ENCODE measurements around the gene SCAMP3. TPM values are rescaled to one million over a fixed set of nuclear protein-coding genes. Genes with fewer than 3 reads are reported as not detected.
"Not testable (repeated sequence)": the region's sequence is repeated elsewhere in the genome, so short reads cannot be mapped to it uniquely, and the experiment has no call there.

SCAMP3 gene
- polyA plus RNA-seq, 3 donors from 2014 or later, result 101 to 182 (median 140) TPM

GRCh38 chr1:155256058-155256852 is 5.9 kb downstream of the SCAMP3 start:
- H3K4me1 Mint-ChIP-seq, result peaks cover 36% of the 10 kb centered on the region in 2 donors
- no peaks in the 10 kb centered on the region for H3K27me3 Mint-ChIP-seq (ENCODE audit: low read depth in 3 of 3)

GRCh38 chr1:155255243-155256007 is 6.7 kb downstream of the SCAMP3 start, which contains the start of gene ENTREP3:
TSS of gene ENTREP3 (minus strand) at chr1:155255483. CDS start at chr1:155254877, 606 bp downstream.
- DNase-seq, result peak; percentile 56 to 62 (median 61)
- Mint-ChIP-seq H3K4me1 (peaks cover 34% of the 10 kb centered on the region in 2 donors), H3K27ac (peak within 1 kb of the TSS; percentile 9 to 75 (median 56)), H3K4me3 (peak within 1 kb of the TSS; percentile 77 to 83 (median 80)), H3K36me3 (peaks cover 9 to 19% (median 12%) of the 10 kb centered on the region in 3 donors), H3K9me3 (no peaks in the 10 kb centered on the region), H3K27me3 (ENCODE audit: low read depth in 3 of 3) (peaks cover 0 to 2% (median 0%) of the 10 kb centered on the region in 3 donors)

More at GRCh38 chr1:155256058-155256852, 5.9 kb downstream of the SCAMP3 start:
- Mint-ChIP-seq H3K36me3 (peaks cover 9 to 19% (median 12%) of the 10 kb centered on the region in 3 donors), H3K4me3 (peak overlapping the region; percentile 69 to 81 (median 79)), H3K9me3 (no peaks in the 10 kb centered on the region), H3K27ac (peak overlapping the region; percentile 11 to 64 (median 38))
- no peak for DNase-seq

GRCh38 chr1:155254714-155255242 is 7.4 kb downstream of the SCAMP3 start:
- Mint-ChIP-seq H3K4me3 (peak overlapping the region; percentile 77 to 83 (median 80)), H3K27me3 (ENCODE audit: low read depth in 3 of 3) (peaks cover 0 to 2% (median 0%) of the 10 kb centered on the region in 3 donors), H3K27ac (no peak overlapping the region), H3K9me3 (no peaks in the 10 kb centered on the region), H3K36me3 (peaks cover 6 to 17% (median 12%) of the 10 kb centered on the region in 3 donors), H3K4me1 (peaks cover 30 to 33% of the 10 kb centered on the region in 2 donors)
- no peak for DNase-seq

GRCh38 chr1:155254228-155254713 is 7.9 kb downstream of the SCAMP3 start:
- Mint-ChIP-seq H3K4me1 (peaks cover 30 to 33% of the 10 kb centered on the region in 2 donors), H3K36me3 (peaks cover 6 to 17% (median 12%) of the 10 kb centered on the region in 3 donors), H3K9me3 (no peaks in the 10 kb centered on the region), H3K4me3 (peak overlapping the region; percentile 72 to 83 (median 78)), H3K27ac (peak overlapping the region in 1 of 6 donors; percentile 71), H3K27me3 (ENCODE audit: low read depth in 3 of 3) (peaks cover 0 to 2% (median 0%) of the 10 kb centered on the region in 3 donors)
- no peak for DNase-seq

- peaks cover 6 to 17% (median 12%) of the 10 kb centered on the region in 3 donors for H3K36me3 Mint-ChIP-seq
These were observed 8.4 kb downstream of the SCAMP3 start for GRCh38 chr1:155253797-155254196.

DNA sequence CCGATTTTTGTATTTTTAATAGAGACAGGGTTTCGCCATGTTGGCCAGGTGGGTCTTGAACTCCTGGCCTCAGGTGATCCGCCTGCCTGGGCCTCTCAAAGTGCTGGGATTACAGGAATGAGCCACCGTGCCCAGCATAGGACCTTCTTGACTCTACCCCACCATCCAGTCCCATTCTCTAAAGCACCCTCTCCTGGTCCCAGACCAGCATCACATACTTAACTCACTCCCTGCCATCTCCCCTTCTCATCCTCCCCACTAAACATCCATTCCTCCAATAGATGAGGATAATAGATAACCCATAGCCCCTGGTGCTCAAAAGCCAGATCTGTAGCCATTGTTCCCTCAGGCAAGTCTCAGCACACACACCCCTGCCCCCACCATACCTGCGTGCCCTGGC is 9.0 kb downstream of the SCAMP3 start:
- Mint-ChIP-seq H3K36me3 (peaks cover 6 to 11% (median 8%) of the 10 kb centered on the region in 3 donors), H3K4me1 (peaks cover 30 to 33% of the 10 kb centered on the region in 2 donors), H3K27ac (peak overlapping the region in 1 of 6 donors; percentile 23), H3K27me3 (ENCODE audit: low read depth in 3 of 3) (peaks cover 0 to 2% (median 0%) of the 10 kb centered on the region in 3 donors), H3K4me3 (peak overlapping the region; percentile 29 to 78 (median 57)), H3K9me3 (no peaks in the 10 kb centered on the region)
- DNase-seq, result no peak

More at GRCh38 chr1:155253797-155254196, 8.4 kb downstream of the SCAMP3 start:
- Mint-ChIP-seq H3K27ac (peak overlapping the region in 2 of 6 donors; percentile 30 to 80), H3K4me1 (peaks cover 30 to 33% of the 10 kb centered on the region in 2 donors), H3K4me3 (peak overlapping the region; percentile 57 to 83 (median 78)), H3K27me3 (ENCODE audit: low read depth in 3 of 3) (peaks cover 0 to 2% (median 0%) of the 10 kb centered on the region in 3 donors), H3K9me3 (no peaks in the 10 kb centered on the region)
- DNase-seq, result no peak

DNA sequence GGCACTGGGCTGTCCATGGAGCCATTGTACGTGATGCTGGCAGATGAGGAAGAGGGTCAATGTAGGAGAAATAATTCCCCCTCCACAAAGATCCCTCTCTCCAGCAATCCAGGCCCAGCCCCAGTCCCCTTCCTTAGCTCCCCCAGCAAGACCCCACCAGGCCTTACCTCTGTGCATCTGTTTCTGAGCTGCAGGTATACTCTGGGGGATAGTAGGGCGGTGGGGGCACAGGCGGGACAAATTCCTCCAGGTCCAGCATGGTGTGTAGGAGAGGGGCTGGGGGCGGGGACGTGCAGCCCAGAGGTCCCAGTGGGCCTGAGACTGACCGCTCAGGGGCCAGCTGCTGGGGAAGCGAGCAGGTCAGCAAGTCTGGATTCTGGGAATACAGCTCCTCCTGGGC is 10.6 kb downstream of the SCAMP3 start:
- Mint-ChIP-seq H3K36me3 (peaks cover 0 to 3% (median 0%) of the 10 kb centered on the region in 3 donors), H3K27ac (no peak overlapping the region), H3K27me3 (ENCODE audit: low read depth in 3 of 3) (peaks cover 1 to 2% (median 2%) of the 10 kb centered on the region in 3 donors), H3K4me1 (peaks cover 26 to 30% of the 10 kb centered on the region in 2 donors), H3K4me3 (no peak overlapping the region), H3K9me3 (no peaks in the 10 kb centered on the region)
- DNase-seq, result no peak

GRCh38 chr1:155250633-155251449 is 11.3 kb downstream of the SCAMP3 start:
- Mint-ChIP-seq H3K4me1 (peaks cover 22 to 25% of the 10 kb centered on the region in 2 donors), H3K27ac (peak overlapping the region in 3 of 6 donors; percentile 19 to 81 (median 24)), H3K36me3 (no peaks in the 10 kb centered on the region), H3K9me3 (no peaks in the 10 kb centered on the region), H3K4me3 (peak overlapping the region; percentile 26 to 74 (median 58)), H3K27me3 (ENCODE audit: low read depth in 3 of 3) (peaks cover 2 to 6% (median 6%) of the 10 kb centered on the region in 3 donors)
- DNase-seq, result peak; percentile 92 to 94 (median 93)

GRCh38 chr1:155250246-155250632 is 11.9 kb downstream of the SCAMP3 start:
- peak overlapping the region in 1 of 6 donors; percentile 9 for H3K27ac Mint-ChIP-seq
- H3K27me3 Mint-ChIP-seq (ENCODE audit: low read depth in 3 of 3), result peaks cover 5 to 12% (median 9%) of the 10 kb centered on the region in 3 donors
- H3K9me3 Mint-ChIP-seq, result no peaks in the 10 kb centered on the region
- H3K4me1 Mint-ChIP-seq, result peaks cover 20 to 21% of the 10 kb centered on the region in 2 donors
- no peaks in the 10 kb centered on the region for H3K36me3 Mint-ChIP-seq
- no peak for DNase-seq
- H3K4me3 Mint-ChIP-seq, result peak overlapping the region; percentile 51 to 74 (median 68)

- H3K9me3 Mint-ChIP-seq, result peaks cover 0 to 6% (median 2%) of the 10 kb centered on the region in 6 donors
- H3K4me3 Mint-ChIP-seq, result no peak overlapping the region
- H3K4me1 Mint-ChIP-seq, result peaks cover 22 to 28% of the 10 kb centered on the region in 2 donors
- H3K36me3 Mint-ChIP-seq, result peaks cover 0 to 4% (median 4%) of the 10 kb centered on the region in 3 donors
- peaks cover 14 to 27% (median 19%) of the 10 kb centered on the region in 3 donors for H3K27me3 Mint-ChIP-seq (ENCODE audit: low read depth in 3 of 3)
- no peak overlapping the region for H3K27ac Mint-ChIP-seq
- no peak for DNase-seq
These were observed 14.2 kb downstream of the SCAMP3 start for GRCh38 chr1:155247667-155248553.

GRCh38 chr1:155246796-155247195 is 15.4 kb downstream of the SCAMP3 start:
- H3K4me3 Mint-ChIP-seq, H3K36me3 Mint-ChIP-seq, H3K9me3 Mint-ChIP-seq, DNase-seq: not testable (repeated sequence)
- Mint-ChIP-seq H3K27me3 (ENCODE audit: low read depth in 3 of 3) (peaks cover 14 to 27% (median 19%) of the 10 kb centered on the region in 3 donors), H3K27ac (peak overlapping the region in 2 of 6 donors; percentile 76 to 99), H3K4me1 (peaks cover 25 to 31% of the 10 kb centered on the region in 2 donors)
